DND-41 (cell line): Measurements from ENCODE around the gene CHERP.

Experiments used
- EZH2 ChIP-seq: IDR thresholded peaks from 3 replicates; pipeline ENCODE4 v1.6.1; 2012; ENCODE audit warnings: borderline replicate concordance, low read depth, mild to moderate bottlenecking, moderate library complexity, low read length, inconsistent platforms; ENCODE audit not compliant: severe bottlenecking
- TF ChIP-seq, protein P1 (sequence below): IDR thresholded peaks from 2 replicates; pipeline ENCODE4 v1.5.1; 2012; ENCODE audit warnings: borderline replicate concordance, low read length, moderate library complexity, mild to moderate bottlenecking; ENCODE audit not compliant: poor library complexity, severe bottlenecking; ENCODE audit errors: extremely low read depth

DNA sequence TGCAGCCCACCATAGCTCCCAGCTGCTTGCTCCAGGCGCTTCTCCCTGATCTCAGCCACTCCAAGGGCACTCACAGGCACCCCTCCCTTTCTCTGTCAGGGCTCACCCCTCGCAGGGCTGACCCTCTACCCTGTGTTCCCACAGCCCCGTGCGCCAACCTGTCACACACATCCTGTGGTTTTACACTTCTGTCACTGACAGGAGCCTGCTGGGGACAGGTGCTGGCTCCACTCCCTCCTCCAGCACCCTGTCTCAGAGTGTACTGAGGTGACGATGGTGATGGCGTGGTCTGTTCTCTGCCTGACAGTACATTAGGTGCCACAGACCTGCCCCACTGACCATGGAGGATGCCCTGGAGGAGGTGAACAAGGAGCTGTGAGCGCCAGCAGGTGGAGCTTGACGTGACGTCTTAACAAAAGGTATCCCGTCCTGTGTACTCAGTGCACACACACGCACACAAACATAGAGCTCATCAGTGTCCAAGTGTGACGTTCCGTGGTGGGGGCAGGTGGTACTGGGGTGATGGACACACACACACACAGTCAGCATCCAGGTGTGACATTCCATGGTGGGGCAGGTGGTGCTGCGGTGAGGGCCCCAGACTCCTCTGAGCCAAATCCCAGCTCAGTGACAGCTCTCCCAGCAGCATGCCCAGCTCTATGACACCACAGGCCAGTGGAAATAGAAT lies 25.2 kb downstream of the CHERP start:
- TF ChIP-seq, protein P1, sequence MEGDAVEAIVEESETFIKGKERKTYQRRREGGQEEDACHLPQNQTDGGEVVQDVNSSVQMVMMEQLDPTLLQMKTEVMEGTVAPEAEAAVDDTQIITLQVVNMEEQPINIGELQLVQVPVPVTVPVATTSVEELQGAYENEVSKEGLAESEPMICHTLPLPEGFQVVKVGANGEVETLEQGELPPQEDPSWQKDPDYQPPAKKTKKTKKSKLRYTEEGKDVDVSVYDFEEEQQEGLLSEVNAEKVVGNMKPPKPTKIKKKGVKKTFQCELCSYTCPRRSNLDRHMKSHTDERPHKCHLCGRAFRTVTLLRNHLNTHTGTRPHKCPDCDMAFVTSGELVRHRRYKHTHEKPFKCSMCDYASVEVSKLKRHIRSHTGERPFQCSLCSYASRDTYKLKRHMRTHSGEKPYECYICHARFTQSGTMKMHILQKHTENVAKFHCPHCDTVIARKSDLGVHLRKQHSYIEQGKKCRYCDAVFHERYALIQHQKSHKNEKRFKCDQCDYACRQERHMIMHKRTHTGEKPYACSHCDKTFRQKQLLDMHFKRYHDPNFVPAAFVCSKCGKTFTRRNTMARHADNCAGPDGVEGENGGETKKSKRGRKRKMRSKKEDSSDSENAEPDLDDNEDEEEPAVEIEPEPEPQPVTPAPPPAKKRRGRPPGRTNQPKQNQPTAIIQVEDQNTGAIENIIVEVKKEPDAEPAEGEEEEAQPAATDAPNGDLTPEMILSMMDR, result no peak
- TF ChIP-seq EZH2, result no peak
